Endothelial cell of umbilical vein (primary cell): Measurements from ENCODE around the gene WFIKKN1. TPM values are rescaled to one million over a fixed set of nuclear protein-coding genes. Genes with fewer than 3 reads are reported as not detected.
A peak's percentile ranks its signal among the peaks of the same experiment; 100 is the strongest.

Experiments
- BruUV-seq: library from RNA; stranded (reverse); fragments of 400-500 nt; replicated peaks from 2 replicates; lab custom pipeline; 2021; lab: Mats Ljungman, UMichigan
- CTCF ChIA-PET: fragments of 300-600, 350-600 bp; sonication (Branson Sonifier 250); formaldehyde crosslinking; loops from one replicate; lab custom pipeline; 2021; ENCODE audit warnings: antibody characterized with exemption, inconsistent platforms; lab: Charles Lee
- POLR2A ChIA-PET: fragments of 300-600, 350-600 bp; sonication (Branson Sonifier 250); formaldehyde crosslinking; loops from one replicate; lab custom pipeline; 2021; ENCODE audit warnings: antibody characterized with exemption, inconsistent platforms; lab: Charles Lee
- DNase-seq: peaks from one replicate; pipeline ENCODE4 v3.0.0-alpha.2; 2011; ENCODE audit warnings: low read depth, low spot score
- FAIRE-seq: peaks from 2 replicates; lab custom pipeline; 2011; peaks lifted over from hg19 to GRCh38; lab: Jason Lieb, UNC
- H2AFZ ChIP-seq: 2 replicates; pipeline ENCODE4 v1.6.0; 2012; ENCODE audit warnings: low read depth, low read length, control low read depth, inconsistent platforms
- H3K27ac ChIP-seq: 2 replicates; pipeline ENCODE4 v1.5.1; 2011; ENCODE audit warnings: low read depth, mild to moderate bottlenecking, control low read depth, low read length, moderate library complexity; ENCODE audit not compliant: insufficient read depth
- H3K27me3 ChIP-seq, 2 experiments: 2 replicates each; pipeline versions ENCODE4 v1.6.0 to v1.6.1; 2011; ENCODE audit warnings: low read length in 2 of 2, mixed read lengths in 1 of 2; ENCODE audit not compliant: control insufficient read depth in 2 of 2, insufficient read depth in 2 of 2
- H3K36me3 ChIP-seq, 2 experiments: 2 replicates in 1 of 2; 3 replicates in 1 of 2; pipeline ENCODE4 v1.5.1; 2011; ENCODE audit warnings: low read length in 2 of 2, mild to moderate bottlenecking in 1 of 2, moderate library complexity in 1 of 2; ENCODE audit not compliant: control insufficient read depth in 2 of 2, insufficient read depth in 2 of 2; ENCODE audit errors: extremely low read depth in 1 of 2
- H3K4me1 ChIP-seq: 3 replicates; pipeline ENCODE4 v1.5.1; 2011; ENCODE audit warnings: mild to moderate bottlenecking, low read length; ENCODE audit not compliant: control insufficient read depth, insufficient read depth; ENCODE audit errors: extremely low read depth
- H3K4me2 ChIP-seq: 2 replicates; pipeline ENCODE4 v1.6.1; 2011; ENCODE audit warnings: low read length, control low read depth, mixed read lengths; ENCODE audit not compliant: insufficient read depth
- H3K4me3 ChIP-seq, 3 experiments: fragments of 200-600 bp in 1 of 3; sonication (generic), shearing (Covaris generic) in 1 of 3; replicated peaks in 1 of 3; 2 replicates each; pipeline ENCODE4 v1.5.1; 2011 to 2016; ENCODE audit warnings: control low read depth in 3 of 3, low read length in 3 of 3, mild to moderate bottlenecking in 2 of 3, inconsistent platforms in 1 of 3, low read depth in 1 of 3, moderate library complexity in 1 of 3; ENCODE audit not compliant: insufficient read depth in 1 of 3
- H3K79me2 ChIP-seq: 2 replicates; pipeline ENCODE4 v1.6.0; 2012; ENCODE audit warnings: low read length, inconsistent platforms; ENCODE audit not compliant: control insufficient read depth, insufficient read depth
- H3K9ac ChIP-seq: replicated peaks from 2 replicates; pipeline ENCODE3; 2011; ENCODE audit warnings: low read length, control low read depth; ENCODE audit not compliant: insufficient read depth; ENCODE audit errors: extremely low read depth
- H3K9me1 ChIP-seq: replicated peaks from 3 replicates; pipeline ENCODE4 v1.6.0; 2011; ENCODE audit warnings: mild to moderate bottlenecking, low read length; ENCODE audit not compliant: control insufficient read depth, insufficient read depth; ENCODE audit errors: extremely low read depth
- H3K9me3 ChIP-seq: replicated peaks from 2 replicates; pipeline ENCODE4 v1.5.1; 2012; ENCODE audit warnings: low read length, inconsistent platforms; ENCODE audit not compliant: control insufficient read depth, insufficient read depth
- H4K20me1 ChIP-seq: replicated peaks from 2 replicates; pipeline ENCODE3; 2011; ENCODE audit warnings: mild to moderate bottlenecking, low read length; ENCODE audit not compliant: control insufficient read depth, insufficient read depth; ENCODE audit errors: extremely low read depth
- CTCF ChIP-seq, 2 donors: IDR thresholded peaks; 1 replicate in 1 of 2; 2 replicates in 1 of 2; pipeline ENCODE4 v1.5.1; 2011; ENCODE audit warnings: low read length in 2 of 2, mild to moderate bottlenecking in 2 of 2, moderate library complexity in 2 of 2, control low read depth in 1 of 2, inconsistent platforms in 1 of 2, low read depth in 1 of 2; ENCODE audit not compliant: insufficient read depth in 1 of 2; ENCODE audit errors: extremely low read depth in 1 of 2
- EZH2 ChIP-seq: IDR thresholded peaks from 2 replicates; pipeline ENCODE4 v1.6.1; 2012; ENCODE audit warnings: borderline replicate concordance, low read depth, mild to moderate bottlenecking, moderate library complexity, low read length, inconsistent platforms; ENCODE audit not compliant: severe bottlenecking
- FOS ChIP-seq: IDR thresholded peaks from 2 replicates; pipeline ENCODE4 v1.6.1; 2011; ENCODE audit warnings: mild to moderate bottlenecking, low read length, moderate library complexity, borderline replicate concordance; ENCODE audit not compliant: insufficient read depth
- GATA2 ChIP-seq: IDR thresholded peaks from 2 replicates; pipeline ENCODE4 v1.7.0; 2011; ENCODE audit warnings: low read depth, mild to moderate bottlenecking, moderate library complexity, mixed read lengths, low read length; ENCODE audit not compliant: insufficient read length, insufficient read depth
- JUN ChIP-seq: IDR thresholded peaks from 2 replicates; pipeline ENCODE4 v1.6.1; 2011; ENCODE audit warnings: borderline replicate concordance, low read depth; ENCODE audit not compliant: insufficient read length, insufficient read depth
- MAX ChIP-seq: IDR thresholded peaks from 2 replicates; pipeline ENCODE4 v1.6.1; 2011; ENCODE audit not compliant: insufficient read depth, insufficient read length
- MYC ChIP-seq: IDR thresholded peaks from one replicate; pipeline ENCODE4 v1.6.1; 2011; ENCODE audit warnings: mild to moderate bottlenecking, low read depth, low read length
- POLR2A ChIP-seq: IDR thresholded peaks from 2 replicates; pipeline ENCODE4 v1.6.1; 2012; ENCODE audit warnings: low read depth, mild to moderate bottlenecking, control low read depth, low read length
- POLR2AphosphoS5 ChIP-seq: IDR thresholded peaks from 2 replicates; pipeline ENCODE4 v1.6.1; 2012; ENCODE audit warnings: low read depth, mild to moderate bottlenecking, control low read depth, low read length, moderate library complexity; ENCODE audit not compliant: insufficient read depth
- dilution Hi-C: fragments of 300-500 bp; cut with MboI; formaldehyde crosslinking; loops from one replicate; pipeline ENCODE4 v1.15.0; 2019; ENCODE audit warnings: low sequenced_read_pairs; ENCODE audit not compliant: extremely low pct_ligation_motif_present
- intact Hi-C: fragments of 100-400 bp; cut with micrococcal nuclease; formaldehyde crosslinking; loops from one replicate; pipeline ENCODE4 v1.10.0; 2022
- polyA plus RNA-seq, 4 experiments: library from polyadenylated mRNA; depleted of rRNA in 3 of 4; stranded (reverse) in 3 of 4; unstranded in 1 of 4; fragments of >200 nt; gene quantifications; 2 replicates each; pipeline versions ENCODE4 v1.2.1 to v1.2.3, GENCODE V29; 2011 to 2012; ENCODE audit warnings: missing spikeins in 1 of 4
- total RNA-seq: library from RNA; stranded (reverse); gene quantifications from 2 replicates; pipeline ENCODE4 v1.2.3, GENCODE V29; 2021

WFIKKN1 gene
- total and polyA plus RNA-seq, 2 donors (not counting 3 experiments of a cell fraction or from before 2014, with no cell fraction given) = 0.06 to 0.40 TPM

GRCh38 chr16:648781-649589, 18.2 kb downstream of the WFIKKN1 start, which contains the start of gene WDR90:
Gene WDR90 (plus strand): TSS chr16:649365. CDS start chr16:649417, 52 bp downstream.
- ChIA-PET POLR2A (interaction anchor here (0.9 to 1.3 kb wide), 2 partner anchors 12 kb away, joined by 3 to 4 read pairs; partner anchors contain the start of gene METTL26), CTCF (interaction anchor here (0.8 to 1.8 kb wide), 6 partner anchors 8 to 72 kb away, joined by 3 to 11 read pairs (median 4); partner anchors contain the start of genes METTL26 and RAB40C)
- Histone ChIP-seq H3K27me3 (no peaks in the 10 kb centered on the region), H2AFZ (peak within 1 kb of the TSS; percentile 79), H3K9ac (peak within 1 kb of the TSS; percentile 65), H4K20me1 (no peaks in the 10 kb centered on the region), H3K36me3 (peaks cover 0 to 2% of the 10 kb centered on the region in 2 experiments), H3K79me2 (no peaks in the 10 kb centered on the region), H3K4me1 (peaks cover 8% of the 10 kb centered on the region), H3K4me3 (peak within 1 kb of the TSS; percentile 13 to 57 (median 55)), H3K4me2 (peak within 1 kb of the TSS; percentile 75), H3K9me1 (no peaks in the 10 kb centered on the region), H3K27ac (peak within 1 kb of the TSS; percentile 69), H3K9me3 (no peaks in the 10 kb centered on the region)
- dilution Hi-C loops = no loop called here
- intact Hi-C loops = loop anchor here (1.0 kb wide), 2 partner anchors 11 to 12 kb away; no protein-coding TSS in a partner anchor
- FAIRE-seq = peak; percentile 96
- DNase-seq = peak; percentile 89
- TF ChIP-seq MYC = peak; percentile 64
- TF ChIP-seq CTCF (IDR thresholded peaks at IDR 0.05; ENCODE audit: extremely low read depth in 1 of 2, insufficient read depth in 1 of 2, low read depth in 1 of 2, low read length in 2 of 2) = no peak
- no peak for TF ChIP-seq GATA2
- peak; percentile 75 for TF ChIP-seq POLR2AphosphoS5
- peak; percentile 97 for TF ChIP-seq MAX
- no peak for TF ChIP-seq EZH2
- TF ChIP-seq FOS = no peak
- TF ChIP-seq JUN = no peak
- TF ChIP-seq POLR2A = peak; percentile 61
- TSS peak; percentile 77 for BruUV-seq
